UCSD-AML1 (cell line): ENCODE measurements around the gene BICC1.

ENCODE experiments used
- DNase-seq: peaks from one replicate; lab custom pipeline; 2025; ENCODE audit not compliant: unreplicated experiment; lab: John Stamatoyannopoulos, UW

The BICC1 gene

DNA sequence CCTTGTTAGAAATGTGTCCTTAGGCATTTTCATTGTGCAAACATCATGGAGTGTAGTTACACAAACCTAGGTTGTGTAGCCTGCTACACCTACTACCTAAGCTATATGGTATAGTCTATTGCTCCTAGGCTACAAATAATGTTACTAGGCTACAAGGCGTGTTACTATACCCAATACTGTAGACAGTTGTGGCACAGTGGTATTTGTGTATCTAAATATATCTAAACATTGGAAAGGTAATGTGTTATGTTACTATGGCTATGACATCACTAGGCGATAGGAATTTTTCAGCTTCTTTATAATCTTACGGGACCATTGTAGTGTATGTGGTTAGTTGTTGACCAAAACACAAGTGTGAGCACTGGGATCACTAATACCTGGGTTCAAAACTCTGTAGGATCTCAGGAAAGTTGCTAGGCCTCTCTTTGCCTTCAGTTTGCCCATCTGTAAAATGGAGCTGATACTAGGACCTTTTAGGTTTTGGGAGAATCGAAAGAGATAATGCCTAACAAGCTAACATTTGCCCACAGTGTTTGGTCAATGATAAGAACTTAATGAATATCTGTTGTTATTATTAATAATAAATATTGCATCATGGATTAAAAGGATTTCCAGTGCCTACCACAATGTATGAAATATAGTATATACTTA, 2.7 kb downstream of the BICC1 start:
- no peak for DNase-seq

DNA sequence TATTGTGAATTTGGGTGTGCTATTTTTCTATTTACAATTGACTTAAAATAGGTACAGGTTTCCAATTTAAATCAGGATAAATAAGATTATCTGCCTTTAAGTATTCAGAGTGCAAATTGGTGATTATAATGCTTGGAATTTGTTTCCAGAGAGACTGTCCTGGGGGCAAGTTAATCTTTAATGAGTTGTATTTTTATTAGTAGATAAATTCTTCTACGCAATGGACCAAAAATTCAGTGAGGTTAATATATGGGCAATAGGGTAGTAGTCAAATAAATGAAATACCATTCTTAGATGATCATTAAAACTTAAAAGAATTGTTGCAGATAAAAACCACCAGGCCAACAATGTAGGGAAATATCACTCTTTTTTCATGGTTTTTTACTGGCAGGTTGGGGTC, 3.4 kb downstream of the BICC1 start:
- no peak for DNase-seq

DNA sequence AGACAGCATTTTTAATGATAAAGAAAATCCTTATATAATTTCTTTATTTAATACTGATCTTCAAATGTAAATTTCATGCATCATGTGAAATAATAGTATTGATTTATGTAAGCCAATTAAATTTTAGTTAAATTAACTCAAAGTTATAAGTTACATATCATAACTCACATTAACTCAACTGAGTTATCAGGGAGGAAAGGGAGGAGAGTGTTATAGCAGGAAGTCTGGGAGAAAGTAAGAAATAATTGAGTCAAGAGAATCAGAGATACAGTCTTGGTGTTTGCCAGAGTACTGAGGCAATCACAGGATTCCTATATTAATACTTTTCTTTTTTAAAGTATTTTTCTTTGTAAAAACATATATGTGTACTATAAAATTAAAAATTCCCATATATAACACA, 4.0 kb downstream of the BICC1 start:
- DNase-seq, result no peak

DNA sequence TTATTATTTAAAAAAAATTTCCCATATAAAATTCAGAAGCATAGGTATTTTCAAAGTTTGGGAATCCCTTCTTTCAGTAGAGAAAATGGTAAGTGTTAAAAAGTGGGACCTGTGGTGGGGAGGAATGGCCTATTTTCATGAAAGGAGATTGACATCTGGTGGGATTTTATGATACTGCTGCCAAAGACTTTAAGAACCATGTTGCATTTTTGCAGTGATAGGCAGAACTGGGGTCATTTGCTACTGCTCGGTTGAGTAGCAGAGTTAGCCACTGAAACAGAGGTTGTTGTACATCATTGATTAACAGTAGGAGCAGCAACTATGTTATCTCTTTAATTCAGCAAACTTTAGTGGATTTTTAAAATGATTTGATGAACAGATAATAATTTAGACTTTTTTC, 4.4 kb downstream of the BICC1 start:
- no peak for DNase-seq

DNA sequence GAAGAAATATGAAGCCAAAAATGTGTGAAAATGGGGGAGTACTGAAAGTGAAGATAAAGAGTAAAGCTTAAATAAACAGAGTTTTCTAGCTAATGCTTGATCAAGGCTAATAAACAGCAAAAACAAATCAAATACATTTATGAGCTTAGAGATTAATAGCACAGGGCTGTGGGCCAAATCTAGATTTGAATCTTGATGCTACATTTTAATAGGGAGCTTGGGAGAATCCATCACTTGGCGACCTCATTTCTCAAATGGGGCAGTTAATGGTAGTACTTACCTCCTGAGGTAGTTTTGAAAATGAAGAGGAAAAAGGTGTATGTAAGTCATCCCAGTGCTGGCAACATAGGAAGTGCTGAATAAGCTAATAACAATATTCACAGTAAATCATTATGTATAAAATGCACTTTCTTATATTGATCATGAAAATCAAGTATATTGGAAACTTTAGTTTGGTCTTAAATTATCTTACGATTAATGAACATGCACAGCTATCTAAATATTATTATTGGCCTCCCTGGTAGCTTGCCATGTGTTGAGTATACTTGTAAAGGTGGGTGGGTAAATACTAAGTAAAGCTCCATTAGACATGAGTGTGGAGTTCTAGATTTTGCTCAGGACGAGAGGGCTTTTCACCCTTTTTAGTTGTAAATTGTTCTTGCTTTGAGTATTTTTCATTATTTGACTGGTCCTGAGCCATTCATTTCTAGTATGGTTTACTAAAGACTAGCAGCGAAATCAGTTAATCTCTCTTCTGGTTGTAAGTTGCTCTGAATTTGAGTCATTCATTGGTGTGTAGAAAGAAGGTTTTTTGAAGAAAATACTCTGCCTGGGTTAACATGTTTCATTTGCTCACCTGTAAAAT, 5.1 kb downstream of the BICC1 start:
- no peak for DNase-seq

DNA sequence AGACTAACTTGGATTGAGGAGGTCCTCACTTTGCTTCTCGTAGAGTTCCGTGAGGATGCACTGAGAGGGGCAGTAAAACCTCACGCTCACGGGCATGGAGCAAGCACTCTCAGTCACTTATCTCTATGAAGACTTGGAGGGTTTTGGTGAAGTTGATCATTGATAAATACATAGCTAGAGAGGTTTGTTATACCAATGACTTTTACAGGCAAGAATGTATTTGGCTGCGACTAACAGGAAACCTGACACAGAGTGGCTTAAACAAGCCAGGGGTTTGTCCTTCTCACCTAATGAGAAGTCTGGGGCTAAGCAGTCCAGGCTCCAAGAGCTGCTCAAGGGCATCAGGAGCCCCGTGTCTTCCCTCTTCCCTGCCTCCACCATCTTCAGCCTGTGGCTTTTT, 6.1 kb downstream of the BICC1 start:
- DNase-seq, result no peak

DNA sequence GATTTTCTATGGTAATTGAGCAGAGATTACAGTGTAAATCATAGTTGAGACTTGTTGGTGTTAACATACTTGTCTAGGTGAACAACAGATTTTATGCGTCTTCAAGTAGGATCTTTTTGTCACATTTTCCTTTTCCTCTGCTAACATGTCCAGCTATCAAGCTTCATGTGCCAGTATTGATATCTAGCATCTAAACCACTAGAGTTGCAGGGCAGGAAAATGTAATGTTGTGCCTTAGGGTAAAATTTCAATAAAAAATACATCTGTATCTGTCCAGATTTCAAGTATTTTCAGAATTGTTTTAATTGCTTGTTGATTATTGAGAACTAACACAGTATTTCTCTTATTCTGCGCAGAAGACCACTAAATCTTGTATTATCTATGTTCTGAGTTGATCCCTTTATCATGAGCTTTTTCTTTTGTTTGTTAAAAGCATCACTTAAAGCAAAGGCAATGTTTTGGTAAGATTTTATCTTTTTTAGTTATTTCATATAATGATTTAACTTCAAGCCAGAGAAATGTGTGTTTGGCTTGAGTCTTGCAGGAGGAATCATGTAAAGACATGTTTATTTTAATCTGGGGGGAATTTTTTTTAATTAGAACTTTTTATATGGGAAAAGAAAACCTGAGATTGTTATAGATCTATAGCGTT, 16.5 kb downstream of the BICC1 start:
- no peak for DNase-seq

DNA sequence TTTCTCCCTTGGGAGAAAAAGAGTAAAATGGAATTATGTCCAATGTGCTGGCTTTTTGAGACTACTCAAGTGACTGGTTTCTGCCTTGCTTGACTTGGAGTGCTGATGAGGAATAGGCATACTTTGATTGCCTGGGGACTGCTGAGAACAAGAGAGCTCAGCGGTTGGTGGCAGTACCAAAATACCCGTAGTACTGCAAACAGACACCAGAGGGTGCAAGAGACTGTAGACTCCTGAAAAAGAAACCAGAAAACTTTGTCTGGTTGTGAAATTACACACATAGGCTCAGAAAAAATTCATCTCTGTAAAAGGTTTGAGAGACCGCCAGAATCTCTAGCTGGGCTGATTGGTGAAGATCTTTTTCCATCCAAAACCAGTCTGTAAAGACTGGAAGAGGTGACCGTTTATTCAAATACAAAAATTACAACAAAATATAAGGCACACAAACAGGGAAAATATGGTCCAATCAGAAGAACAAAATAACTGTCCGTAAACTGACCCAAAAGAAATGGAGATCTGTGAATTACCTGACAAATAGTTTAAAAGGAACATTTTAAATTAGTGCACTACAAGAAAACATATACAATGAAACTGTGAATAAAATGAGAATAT, 18.5 kb downstream of the BICC1 start:
- DNase-seq, result peak; percentile 23

DNA sequence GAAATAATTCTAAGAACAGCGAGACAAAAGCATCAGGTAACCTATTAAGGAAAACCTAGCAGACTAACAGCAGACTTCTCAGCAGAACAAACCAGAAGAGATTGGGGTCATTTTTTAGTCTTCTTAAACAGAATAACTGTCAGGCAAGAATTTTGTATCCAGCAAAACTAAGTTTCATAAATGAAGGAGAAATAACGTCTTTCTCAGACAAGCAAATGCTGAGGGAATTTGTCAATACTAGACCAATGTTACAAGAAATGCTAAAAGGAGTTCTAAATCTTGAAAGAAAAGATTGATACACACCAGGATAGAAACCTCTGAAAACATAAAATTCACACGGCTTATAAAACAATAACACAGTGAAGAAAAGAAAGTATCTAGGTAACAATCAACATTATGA, 22.6 kb downstream of the BICC1 start:
- no peak for DNase-seq

DNA sequence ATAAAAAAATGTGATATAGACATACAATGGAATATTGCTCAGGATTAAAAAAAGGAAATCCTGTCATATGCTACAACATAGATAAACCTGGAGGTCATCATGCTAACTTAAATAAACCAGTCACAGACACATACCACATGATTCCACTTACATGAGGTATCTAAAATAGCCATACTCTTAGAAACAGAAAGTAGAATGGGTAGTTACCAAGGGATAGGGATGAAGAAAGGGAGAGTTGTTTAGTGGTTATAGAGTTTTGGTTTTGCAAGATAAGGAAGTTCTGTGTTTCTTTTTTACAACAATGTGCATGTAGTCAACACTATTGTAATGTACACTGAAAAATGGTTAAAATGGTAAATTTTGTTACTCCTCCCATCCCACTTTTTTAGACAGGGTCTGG, 30.5 kb downstream of the BICC1 start:
- no peak for DNase-seq

DNA sequence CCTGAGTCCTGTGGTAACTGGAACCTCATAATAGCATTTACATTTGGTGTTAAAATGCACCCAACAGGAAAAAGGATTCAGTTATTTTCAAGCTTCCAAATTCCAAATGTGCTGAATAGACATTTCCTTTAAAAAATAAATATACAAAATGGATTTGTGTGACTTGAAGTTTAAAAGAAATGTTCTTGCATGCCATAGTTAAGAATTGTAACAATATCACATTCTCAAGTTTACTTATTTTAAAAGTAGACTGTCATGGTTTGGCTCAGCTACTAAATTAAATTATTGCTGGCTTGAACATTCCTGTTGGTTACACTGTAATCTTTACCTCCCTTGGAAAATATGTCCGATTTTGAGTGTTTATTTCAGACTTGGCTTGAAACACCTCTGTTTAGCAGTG, 31.5 kb downstream of the BICC1 start:
- no peak for DNase-seq

DNA sequence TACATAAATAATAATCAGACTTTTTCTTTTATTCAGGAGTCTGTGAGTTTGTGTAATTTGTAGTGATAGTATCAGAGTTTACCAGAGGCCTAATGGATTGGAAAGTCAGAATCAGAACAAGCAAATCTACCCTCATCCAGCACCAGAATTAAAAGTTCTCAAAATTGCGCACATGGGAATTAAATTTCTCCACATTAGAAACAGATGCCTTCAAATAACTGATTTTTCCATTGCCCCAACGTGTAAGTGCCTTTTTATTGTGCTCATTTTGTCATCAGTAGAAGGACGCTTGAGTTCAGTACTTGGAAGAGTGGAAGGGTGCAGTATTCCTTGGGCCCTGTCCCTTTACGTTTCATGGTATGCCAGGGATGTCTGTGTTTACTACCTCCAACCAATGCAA, 32.8 kb downstream of the BICC1 start:
- DNase-seq, result no peak

DNA sequence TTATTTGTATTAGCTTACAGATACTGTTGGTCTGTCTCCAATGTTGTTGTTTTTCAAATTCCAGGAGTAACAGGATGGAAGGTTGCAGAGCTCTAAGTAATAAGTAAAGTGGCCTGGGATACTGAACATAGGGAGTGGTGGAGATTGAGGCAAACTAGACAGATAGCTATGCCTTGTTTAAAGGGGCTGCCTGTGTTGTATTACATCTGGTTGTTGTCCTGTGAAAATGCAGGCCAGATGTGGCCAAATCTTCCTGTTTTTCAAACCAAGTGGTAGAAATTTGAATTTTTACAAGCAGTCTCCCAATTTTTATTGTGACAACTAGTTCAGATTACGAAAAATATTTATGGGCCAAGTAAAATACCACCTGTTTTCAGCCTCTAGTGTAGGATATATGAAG, 33.5 kb downstream of the BICC1 start:
- no peak for DNase-seq

DNA sequence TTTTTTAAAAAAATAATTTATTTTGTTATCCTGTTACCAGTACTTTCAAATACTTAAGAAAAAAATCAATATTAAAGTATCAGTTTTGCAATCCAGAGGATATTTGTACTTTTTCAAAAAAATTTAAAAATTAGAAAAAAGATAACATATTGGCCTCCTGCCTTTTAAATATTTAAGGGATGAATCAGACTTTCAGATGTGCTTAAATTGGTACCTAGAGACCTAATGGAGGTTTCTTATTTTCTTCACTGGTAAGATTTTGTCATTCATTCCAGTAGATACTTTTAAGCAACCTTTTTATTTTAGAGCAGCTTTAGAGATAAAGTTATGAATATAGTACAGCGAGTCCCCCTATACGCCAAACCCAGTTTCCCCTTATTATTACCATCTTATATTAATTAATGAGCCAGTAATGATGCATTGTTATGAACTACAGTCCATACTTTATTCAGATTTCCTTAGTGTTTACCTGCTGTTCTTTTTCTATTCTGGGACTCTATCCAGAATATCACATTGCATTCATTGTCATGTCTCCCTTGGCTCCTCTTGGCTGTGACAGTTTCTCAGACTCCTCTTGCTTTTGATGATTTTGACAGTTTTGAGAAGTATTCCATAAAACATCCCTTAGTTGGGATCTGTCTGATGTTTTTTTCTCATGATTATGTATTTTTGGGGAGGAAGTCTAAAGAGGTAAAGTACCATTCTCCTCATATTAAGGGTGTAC, 34.2 kb downstream of the BICC1 start:
- DNase-seq, result no peak

DNA sequence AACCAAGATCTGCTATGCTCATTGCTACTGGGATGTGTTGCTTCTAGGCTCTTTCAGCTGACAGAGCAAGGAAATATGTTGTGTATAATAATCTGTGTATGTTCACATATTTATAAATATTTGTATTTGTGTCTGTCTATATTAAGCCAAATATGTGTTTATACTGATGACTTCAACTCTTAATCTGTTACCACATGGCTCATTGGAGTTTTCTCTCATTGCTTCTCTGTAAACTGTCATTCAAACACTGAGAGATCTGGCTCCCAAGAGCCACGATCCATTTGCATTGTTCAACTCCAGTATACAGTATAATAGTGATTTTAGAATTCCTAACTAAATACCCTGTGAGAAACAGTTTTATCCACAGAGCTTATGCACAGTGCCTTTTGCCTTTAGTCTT, 35.3 kb downstream of the BICC1 start:
- DNase-seq, result no peak

DNA sequence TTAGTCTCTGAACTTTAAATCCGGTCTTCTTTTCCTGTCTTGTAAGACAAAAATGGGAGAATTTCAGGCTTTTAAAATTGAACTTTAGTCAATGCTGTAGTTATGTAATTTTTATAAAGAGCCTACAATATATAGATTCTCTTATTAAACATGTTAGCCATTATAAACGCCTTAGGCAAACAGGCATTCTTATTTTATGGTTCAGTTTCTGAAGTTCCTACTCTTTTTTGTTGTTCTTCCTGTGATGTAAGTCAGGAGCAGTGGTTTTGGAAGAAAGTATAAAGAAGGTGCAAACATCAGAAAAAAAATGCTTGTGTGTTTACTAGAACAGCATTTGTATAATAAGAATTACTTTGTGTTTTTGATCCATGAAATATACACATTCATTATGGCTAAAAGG, 41.6 kb downstream of the BICC1 start:
- no peak for DNase-seq

DNA sequence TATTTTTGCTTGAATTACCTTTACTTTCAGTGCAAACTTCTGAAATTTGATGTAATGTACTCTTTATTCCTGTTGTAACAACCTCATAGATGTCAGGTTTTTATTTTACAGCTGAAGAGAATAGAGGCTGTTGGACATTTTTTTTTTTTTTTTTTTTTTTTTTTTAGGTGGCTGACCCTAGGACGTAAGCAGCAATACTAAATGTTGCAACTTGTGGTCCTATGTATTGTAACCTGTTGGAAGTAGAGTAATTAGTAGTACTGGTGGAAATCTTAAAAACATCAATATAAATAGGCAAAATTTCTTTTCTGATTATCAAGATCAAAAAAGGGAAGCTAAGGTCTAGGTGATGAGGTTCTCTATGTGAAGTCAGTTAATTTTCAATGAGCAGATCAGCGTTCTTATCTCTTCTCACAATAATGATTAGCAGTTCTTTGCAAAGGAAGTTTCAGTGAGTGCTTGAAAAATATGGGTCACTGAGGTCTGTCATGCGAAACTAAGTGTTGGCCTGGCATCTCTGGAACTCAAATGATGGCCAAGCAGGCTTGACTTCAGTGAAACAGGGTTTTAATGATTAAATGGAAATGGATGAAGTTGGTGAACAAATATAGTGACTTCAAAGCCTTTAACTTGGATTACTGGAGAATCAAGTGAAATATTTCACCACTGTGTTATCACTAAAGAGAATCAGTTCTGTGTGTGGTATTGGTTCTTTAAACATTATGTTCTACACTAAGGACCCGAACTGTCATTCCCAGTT, 42.7 kb downstream of the BICC1 start:
- DNase-seq, result no peak

DNA sequence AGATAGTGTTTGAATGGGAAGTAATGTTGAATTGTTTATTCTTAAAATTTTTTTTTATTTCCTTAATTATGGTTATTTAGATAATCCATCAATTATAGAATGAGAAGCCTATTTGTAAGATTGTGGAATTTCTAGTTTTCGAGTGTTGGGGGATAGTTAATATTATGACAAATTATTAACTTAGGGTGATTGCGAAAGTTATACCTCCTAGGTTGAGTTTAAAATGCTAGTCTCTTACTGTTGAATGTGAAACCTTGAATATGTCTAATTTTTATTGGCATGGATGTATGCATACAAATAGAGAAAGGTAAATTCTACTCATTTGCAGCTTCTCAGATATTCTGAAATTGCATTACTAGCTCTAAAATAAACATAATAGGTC, 43.2 kb downstream of the BICC1 start:
- no peak for DNase-seq

DNA sequence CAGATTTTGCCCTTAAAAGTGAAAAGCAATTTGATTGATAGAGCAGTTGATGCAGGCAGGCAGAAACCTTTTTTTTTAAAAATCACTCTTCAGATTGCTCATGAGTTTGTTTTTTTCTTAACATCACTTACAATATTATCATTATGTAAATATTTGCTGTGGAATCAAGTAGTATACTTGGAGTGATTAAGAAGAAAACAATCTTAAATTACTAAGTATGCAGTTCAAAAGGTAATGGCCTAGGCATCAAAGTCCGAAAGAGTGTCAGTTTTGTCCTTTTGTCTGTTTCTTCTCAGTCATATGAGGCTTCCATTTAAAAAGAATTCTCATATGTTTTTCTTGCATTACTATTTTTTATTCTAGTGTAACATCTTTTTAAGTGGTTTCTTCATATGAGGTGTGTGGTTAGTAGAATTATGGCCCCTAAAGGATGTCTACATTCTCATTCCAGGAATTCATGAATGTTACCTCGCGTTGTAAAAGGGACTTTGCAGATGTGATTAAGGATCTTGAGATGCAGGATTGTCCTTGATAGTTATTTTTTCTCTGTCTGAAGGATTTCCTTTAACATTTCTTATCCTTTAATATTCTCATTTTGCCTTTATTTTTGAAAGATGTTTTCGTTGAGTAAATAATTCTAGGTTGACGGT, 44.0 kb downstream of the BICC1 start:
- no peak for DNase-seq

DNA sequence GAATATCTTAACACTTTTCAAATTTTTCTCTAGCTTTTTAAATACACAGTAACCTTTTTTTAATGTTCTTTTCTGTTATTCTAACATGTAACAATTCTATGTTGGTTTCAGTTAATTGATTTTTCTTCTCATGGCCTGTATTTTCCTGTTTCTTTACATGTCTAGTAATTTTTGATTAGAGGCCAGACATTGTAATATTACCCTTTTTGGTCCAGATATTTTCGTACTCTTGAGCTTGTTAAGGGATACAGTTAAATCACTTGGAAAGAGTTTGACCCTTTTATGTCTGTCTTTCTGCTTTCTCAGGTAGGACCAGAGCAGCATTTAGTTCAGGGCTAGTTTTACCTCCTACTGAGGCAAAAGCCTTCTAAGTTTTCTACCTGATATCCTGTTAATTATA, 45.0 kb downstream of the BICC1 start:
- no peak for DNase-seq
